Caco-2 (cell line): ENCODE data around the gene NCAPH2. TPM values are rescaled to one million over a fixed set of nuclear protein-coding genes. Genes with fewer than 3 reads are reported as not detected.

Experiments used
- BruUV-seq: library from RNA; stranded (reverse); fragments of 400-500 nt; replicated peaks from 2 replicates; lab custom pipeline; 2021; lab: Mats Ljungman, UMichigan
- CTCF ChIA-PET: fragments of 300-600 bp; sonication (Branson Sonifier 250); formaldehyde crosslinking; loops from one replicate; lab custom pipeline; 2022; ENCODE audit warnings: antibody characterized with exemption; lab: Charles Lee
- POLR2A ChIA-PET: fragments of 300-600 bp; sonication (Branson Sonifier 250); formaldehyde crosslinking; loops from one replicate; lab custom pipeline; 2022; ENCODE audit warnings: antibody characterized with exemption; lab: Charles Lee
- DNase-seq, 2 experiments: peaks; one replicate each; pipeline versions ENCODE4 v3.0.0 to v3.0.0-alpha.2; 2020 to 2022
- H3K27me3 ChIP-seq: replicated peaks from 2 replicates; pipeline ENCODE4 v1.6.0; 2011; ENCODE audit warnings: low read length; ENCODE audit not compliant: control insufficient read depth, insufficient read depth
- H3K36me3 ChIP-seq: 2 replicates; pipeline ENCODE4 v1.5.1; 2011; ENCODE audit warnings: low read length; ENCODE audit not compliant: control insufficient read depth, insufficient read depth
- H3K4me1 ChIP-seq: fragments of 250-450 bp; sonication (Bioruptor Pico); 2 replicates; pipeline ENCODE4 v1.5.1; 2020; ENCODE audit warnings: mild to moderate bottlenecking
- H3K4me3 ChIP-seq: 2 replicates; pipeline ENCODE4 v1.5.1; 2011; ENCODE audit warnings: low read depth, mild to moderate bottlenecking, control low read depth, low read length
- H3K9me3 ChIP-seq: fragments of 250-450 bp; sonication (Bioruptor Pico); 2 replicates; pipeline ENCODE4 v1.5.1; 2020; ENCODE audit warnings: mild to moderate bottlenecking, moderate library complexity
- H3K27ac Mint-ChIP-seq: one replicate; pipeline ENCODE4 v1.8.0; 2022; ENCODE audit warnings: mixed read lengths; ENCODE audit not compliant: unreplicated experiment
- H3K27me3 Mint-ChIP-seq: one replicate; pipeline ENCODE4 v1.8.0; 2022; ENCODE audit warnings: mixed read lengths; ENCODE audit not compliant: insufficient read depth, unreplicated experiment
- H3K36me3 Mint-ChIP-seq: one replicate; pipeline ENCODE4 v1.8.0; 2022; ENCODE audit warnings: mild to moderate bottlenecking, mixed read lengths; ENCODE audit not compliant: insufficient read depth, unreplicated experiment
- H3K4me1 Mint-ChIP-seq: one replicate; pipeline ENCODE4 v1.8.0; 2022; ENCODE audit warnings: low read depth, mixed read lengths; ENCODE audit not compliant: unreplicated experiment
- H3K4me3 Mint-ChIP-seq: one replicate; pipeline ENCODE4 v1.8.0; 2022; ENCODE audit warnings: mild to moderate bottlenecking, moderate library complexity, mixed read lengths; ENCODE audit not compliant: unreplicated experiment
- H3K9me3 Mint-ChIP-seq: one replicate; pipeline ENCODE4 v1.8.0; 2022; ENCODE audit warnings: mixed read lengths; ENCODE audit not compliant: unreplicated experiment
- CTCF ChIP-seq, 2 experiments: fragments of 200-600 bp in 1 of 2; IDR thresholded peaks; 1 replicate in 1 of 2; 2 replicates in 1 of 2; pipeline versions ENCODE4 v1.5.1 to v1.8.0; 2011 to 2022; ENCODE audit warnings: antibody characterized with exemption in 1 of 2, control low read depth in 1 of 2, inconsistent platforms in 1 of 2, low read depth in 1 of 2, low read length in 1 of 2, mild to moderate bottlenecking in 1 of 2, moderate library complexity in 1 of 2; ENCODE audit not compliant: insufficient read depth in 1 of 2, severe bottlenecking in 1 of 2, unreplicated experiment in 1 of 2
- intact Hi-C: fragments of 100-400 bp; cut with micrococcal nuclease; formaldehyde crosslinking; loops from one replicate; pipeline ENCODE4 v1.10.0; 2022; ENCODE audit not compliant: unreplicated experiment
- total RNA-seq: library from RNA; stranded (reverse); gene quantifications from 2 replicates; pipeline ENCODE4 v1.2.3, GENCODE V29; 2022

NCAPH2 gene
- total RNA-seq, 1 experiment from 2014 or later: 88.9 TPM

- H3K4me3 ChIP-seq: no peak overlapping the region
- no TSS peak for BruUV-seq
- intact Hi-C loops: no loop called here
- H3K36me3 ChIP-seq: no peaks in the 10 kb centered on the region
- Mint-ChIP-seq H3K4me3 (no peak overlapping the region), H3K9me3 (no peaks in the 10 kb centered on the region), H3K27ac (no peak overlapping the region), H3K4me1 (peaks cover 7% of the 10 kb centered on the region), H3K27me3 (no peaks in the 10 kb centered on the region), H3K36me3 (peaks cover 6% of the 10 kb centered on the region)
- no peak for TF ChIP-seq CTCF (IDR thresholded peaks at IDR 0.05; ENCODE audit: insufficient read depth in 1 of 2, low read depth in 1 of 2, low read length in 1 of 2, severe bottlenecking in 1 of 2, unreplicated experiment in 1 of 2)
- CTCF ChIA-PET: no interaction called here
- POLR2A ChIA-PET: no interaction called here
- no peak for DNase-seq
- no peaks in the 10 kb centered on the region for H3K27me3 ChIP-seq
- H3K4me1 ChIP-seq: peaks cover 25% of the 10 kb centered on the region
- no peaks in the 10 kb centered on the region for H3K9me3 ChIP-seq
Observed at GRCh38 chr22:50542416-50542927, 34.4 kb downstream of the NCAPH2 start.

GRCh38 chr22:50544078-50544745 lies 36.2 kb downstream of the NCAPH2 start:
- Mint-ChIP-seq H3K4me1 (no peaks in the 10 kb centered on the region), H3K27me3 (no peaks in the 10 kb centered on the region), H3K36me3 (peaks cover 6% of the 10 kb centered on the region), H3K27ac (no peak overlapping the region), H3K4me3 (no peak overlapping the region), H3K9me3 (no peaks in the 10 kb centered on the region)
- peak in 1 of 2 experiments; percentile 9 for TF ChIP-seq CTCF (IDR thresholded peaks at IDR 0.05; ENCODE audit: insufficient read depth in 1 of 2, low read depth in 1 of 2, low read length in 1 of 2, severe bottlenecking in 1 of 2, unreplicated experiment in 1 of 2)
- ChIA-PET POLR2A (no interaction called here), CTCF (no interaction called here)
- Histone ChIP-seq H3K27me3 (no peaks in the 10 kb centered on the region), H3K9me3 (no peaks in the 10 kb centered on the region), H3K4me1 (peaks cover 15% of the 10 kb centered on the region), H3K4me3 (no peak overlapping the region), H3K36me3 (no peaks in the 10 kb centered on the region)
- no TSS peak for BruUV-seq
- DNase-seq: no peak
- intact Hi-C loops: no loop called here

GRCh38 chr22:50544746-50545253 lies 36.8 kb downstream of the NCAPH2 start:
- no peak overlapping the region for H3K4me3 Mint-ChIP-seq
- POLR2A ChIA-PET: no interaction called here
- CTCF ChIA-PET: no interaction called here
- TF ChIP-seq CTCF (IDR thresholded peaks at IDR 0.05; ENCODE audit: insufficient read depth in 1 of 2, low read depth in 1 of 2, low read length in 1 of 2, severe bottlenecking in 1 of 2, unreplicated experiment in 1 of 2): no peak
- H3K4me1 Mint-ChIP-seq: no peaks in the 10 kb centered on the region
- Histone ChIP-seq H3K27me3 (no peaks in the 10 kb centered on the region), H3K9me3 (no peaks in the 10 kb centered on the region), H3K4me3 (no peak overlapping the region), H3K4me1 (peaks cover 10% of the 10 kb centered on the region), H3K36me3 (no peaks in the 10 kb centered on the region)
- no peaks in the 10 kb centered on the region for H3K9me3 Mint-ChIP-seq
- H3K27ac Mint-ChIP-seq: peak overlapping the region; percentile 76
- BruUV-seq: no TSS peak
- H3K36me3 Mint-ChIP-seq: peaks cover 6% of the 10 kb centered on the region
- no peaks in the 10 kb centered on the region for H3K27me3 Mint-ChIP-seq
- intact Hi-C loops: no loop called here
- DNase-seq: no peak
